GM21360 (cell line): ENCODE results near the gene BABAM2.

Experiments used
- ATAC-seq: cut with Tn5 transposase; IDR thresholded peaks from one replicate; pipeline ENCODE4 v1.9.1; 2021; ENCODE audit warnings: mild to moderate bottlenecking, moderate library complexity; ENCODE audit not compliant: unreplicated experiment

Gene BABAM2

GRCh38 chr2:28387082-28387960 is 496.8 kb downstream of the BABAM2 start:
- no peak for ATAC-seq
